K562 (cell line): ENCODE measurements around the gene EMILIN3. TPM values are rescaled to one million over a fixed set of nuclear protein-coding genes. Genes with fewer than 3 reads are reported as not detected.

ENCODE experiments used
- ARID2 ChIP-seq: fragments of 450-650 bp; IDR thresholded peaks from 2 replicates; pipeline ENCODE4 v1.6.1; 2017; ENCODE audit warnings: antibody characterized with exemption, mild to moderate bottlenecking
- ARNT ChIP-seq, 2 experiments: fragments of 450-650 bp; IDR thresholded peaks; 2 replicates each; pipeline ENCODE4 v1.6.1; 2016; ENCODE audit warnings: mild to moderate bottlenecking in 1 of 2
- CBFA2T3 ChIP-seq: fragments of 450-650 bp; IDR thresholded peaks from 2 replicates; pipeline ENCODE4 v1.6.1; 2017
- CBX8 ChIP-seq: fragments of 200-600 bp; sonication (generic); IDR thresholded peaks from 2 replicates; pipeline ENCODE4 v1.6.1; 2012; ENCODE audit warnings: borderline replicate concordance, mixed run types, low read depth, mild to moderate bottlenecking, moderate library complexity, mixed read lengths, low read length, control low read depth, inconsistent platforms; ENCODE audit not compliant: poor library complexity, severe bottlenecking; ENCODE audit errors: extremely low read depth
- CC2D1A ChIP-seq: fragments of 450-650 bp; IDR thresholded peaks from 2 replicates; pipeline ENCODE4 v1.6.1; 2017; ENCODE audit warnings: mild to moderate bottlenecking
- CHD1 ChIP-seq: fragments of 200-600 bp; sonication (generic); IDR thresholded peaks from one replicate; pipeline ENCODE4 v1.6.1; 2012; ENCODE audit warnings: mild to moderate bottlenecking, moderate library complexity, low read length, inconsistent platforms
- DNMT1 ChIP-seq: fragments of 450-650 bp; IDR thresholded peaks from 2 replicates; pipeline ENCODE4 v1.6.1; 2016; ENCODE audit warnings: antibody characterized with exemption, mild to moderate bottlenecking
- GTF2E2 ChIP-seq: fragments of 200-800 bp; sonication (Bioruptor generic); IDR thresholded peaks from 2 replicates; pipeline ENCODE4 v1.6.1; 2016; ENCODE audit warnings: missing genetic modification characterization, missing compliant biosample characterization
- HMBOX1 ChIP-seq: sonication (generic); IDR thresholded peaks from 2 replicates; pipeline ENCODE4 v1.6.1; 2016
- LARP7 ChIP-seq: fragments of 450-650 bp; IDR thresholded peaks from 2 replicates; pipeline ENCODE4 v1.6.1; 2016
- MAZ ChIP-seq, 2 experiments: fragments of 450-650 bp in 1 of 2; sonication (generic) in 1 of 2; formaldehyde crosslinking; IDR thresholded peaks in 1 of 2; conservative IDR thresholded peaks in 1 of 2; 2 replicates each; pipeline versions ENCODE4 v1.4.0 to v1.5.0; 2020; ENCODE audit warnings: mild to moderate bottlenecking in 1 of 2, missing genetic modification reagents in 1 of 2
- MCM5 ChIP-seq: fragments of 450-650 bp; IDR thresholded peaks from 2 replicates; pipeline ENCODE4 v1.6.1; 2016; ENCODE audit warnings: low read depth
- MTF1 ChIP-seq: fragments of 250-450 bp; sonication (Bioruptor Pico); IDR thresholded peaks from 2 replicates; pipeline ENCODE4 v1.9.0; 2021; ENCODE audit warnings: moderate library complexity, mild to moderate bottlenecking, inconsistent platforms, borderline replicate concordance
- PHF21A ChIP-seq: fragments of 450-650 bp; IDR thresholded peaks from 2 replicates; pipeline ENCODE4 v1.6.1; 2017; ENCODE audit warnings: low read depth, borderline replicate concordance
- RAD51 ChIP-seq: fragments of 450-650 bp; IDR thresholded peaks from 2 replicates; pipeline ENCODE4 v1.7.1; 2016; ENCODE audit warnings: low read depth, mild to moderate bottlenecking, borderline replicate concordance
- RFX7 ChIP-seq: fragments of 250-450 bp; sonication (Bioruptor Pico); IDR thresholded peaks from 2 replicates; pipeline ENCODE4 v1.5.1; 2021; ENCODE audit warnings: mild to moderate bottlenecking
- SMAD2 ChIP-seq: fragments of 150-350 bp; IDR thresholded peaks from 2 replicates; pipeline ENCODE4 v1.6.1; 2014; ENCODE audit warnings: low read depth, mild to moderate bottlenecking, low read length
- SOX6 ChIP-seq: fragments of 450-650 bp; IDR thresholded peaks from 2 replicates; pipeline ENCODE4 v1.6.1; 2014; ENCODE audit warnings: mild to moderate bottlenecking
- ZC3H11A ChIP-seq: IDR thresholded peaks from 2 replicates; pipeline ENCODE4 v1.6.1; 2012; ENCODE audit warnings: low read depth, low read length, improper control_type of control experiment
- ZHX1 ChIP-seq: fragments of 150-350 bp; conservative IDR thresholded peaks from 2 replicates; pipeline ENCODE4 v1.6.1; 2014; ENCODE audit warnings: low read length
- ZNF133 ChIP-seq: fragments of 250-450 bp; sonication (Bioruptor Pico); IDR thresholded peaks from 2 replicates; pipeline ENCODE4 v1.4.0; 2020; ENCODE audit warnings: mild to moderate bottlenecking
- ZNF175 ChIP-seq: fragments of 200-800 bp; sonication (Bioruptor generic); IDR thresholded peaks from 2 replicates; pipeline ENCODE4 v1.6.1; 2016; ENCODE audit warnings: low read depth, mild to moderate bottlenecking, missing genetic modification characterization, missing compliant biosample characterization
- ZNF24 ChIP-seq: fragments of 450-650 bp; IDR thresholded peaks from 2 replicates; pipeline ENCODE4 v1.6.1; 2016
- ZNF263 ChIP-seq: sonication (generic); formaldehyde crosslinking; IDR thresholded peaks from 2 replicates; pipeline ENCODE4 v1.8.0; 2022; ENCODE audit warnings: mild to moderate bottlenecking, missing genetic modification reagents, borderline replicate concordance
- ZNF431 ChIP-seq: sonication (generic); formaldehyde crosslinking; IDR thresholded peaks from 2 replicates; pipeline ENCODE4 v1.8.0; 2022; ENCODE audit warnings: mild to moderate bottlenecking, missing genetic modification reagents
- ZNF780A ChIP-seq: fragments of 250-450 bp; sonication (Bioruptor Pico); IDR thresholded peaks from 2 replicates; pipeline ENCODE4 v1.5.0; 2021; ENCODE audit warnings: mild to moderate bottlenecking
- polyA plus RNA-seq, 8 experiments: library from polyadenylated mRNA; depleted of rRNA in 4 of 8; stranded (reverse) in 5 of 8; unstranded in 3 of 8; fragments of >200 nt; fragmentation: Nextera tagmentation in 2 of 8; fragmentation: Illumina TruSeq in 1 of 8; extraction: Ambion mirVana in 2 of 8; extraction: Trizol in 1 of 8; gene quantifications; 2 replicates each; pipeline versions ENCODE4 v1.2.1 to v1.2.3, GENCODE V29; 2011 to 2014; ENCODE audit warnings: inconsistent platforms in 1 of 8, missing spikeins in 1 of 8
- total RNA-seq, 7 experiments: library from RNA; depleted of rRNA in 6 of 7; stranded (reverse); fragments of >200 nt in 6 of 7; fragmentation: Illumina TruSeq in 2 of 7; extraction: Trizol in 2 of 7; gene quantifications; 2 replicates each; pipeline versions ENCODE4 v1.2.1 to v1.2.3, GENCODE V29; 2011 to 2021; ENCODE audit warnings: low replicate concordance in 1 of 7
- TF ChIP-seq, protein P1 (sequence below): fragments of 450-650 bp; IDR thresholded peaks from 2 replicates; pipeline ENCODE4 v1.7.0; 2016; ENCODE audit warnings: borderline replicate concordance
- TF ChIP-seq, protein P2 (sequence below): sonication (generic); formaldehyde crosslinking; IDR thresholded peaks from 2 replicates; pipeline ENCODE4 v1.9.0; 2022; ENCODE audit warnings: mild to moderate bottlenecking, missing genetic modification reagents

EMILIN3 gene
- total and polyA plus RNA-seq, 9 of the 15 experiments (the other 6 are each of a cell fraction or from before 2014, with no cell fraction given), result 0.01 to 0.07 TPM; not detected in 7

GRCh38 chr20:41339957-41340326 is 26.7 kb downstream of the EMILIN3 start (continued):
- TF ChIP-seq, protein P1, sequence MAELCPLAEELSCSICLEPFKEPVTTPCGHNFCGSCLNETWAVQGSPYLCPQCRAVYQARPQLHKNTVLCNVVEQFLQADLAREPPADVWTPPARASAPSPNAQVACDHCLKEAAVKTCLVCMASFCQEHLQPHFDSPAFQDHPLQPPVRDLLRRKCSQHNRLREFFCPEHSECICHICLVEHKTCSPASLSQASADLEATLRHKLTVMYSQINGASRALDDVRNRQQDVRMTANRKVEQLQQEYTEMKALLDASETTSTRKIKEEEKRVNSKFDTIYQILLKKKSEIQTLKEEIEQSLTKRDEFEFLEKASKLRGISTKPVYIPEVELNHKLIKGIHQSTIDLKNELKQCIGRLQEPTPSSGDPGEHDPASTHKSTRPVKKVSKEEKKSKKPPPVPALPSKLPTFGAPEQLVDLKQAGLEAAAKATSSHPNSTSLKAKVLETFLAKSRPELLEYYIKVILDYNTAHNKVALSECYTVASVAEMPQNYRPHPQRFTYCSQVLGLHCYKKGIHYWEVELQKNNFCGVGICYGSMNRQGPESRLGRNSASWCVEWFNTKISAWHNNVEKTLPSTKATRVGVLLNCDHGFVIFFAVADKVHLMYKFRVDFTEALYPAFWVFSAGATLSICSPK, result no peak
- TF ChIP-seq CHD1, result no peak
- TF ChIP-seq ZNF431 (CRISPR knock-in tag), result no peak
- no peak for TF ChIP-seq ZNF175 (CRISPR knock-in tag)
- TF ChIP-seq PHF21A, result peak; percentile 17; the same call in 1 of the 2 replicates
- no peak for TF ChIP-seq MTF1 (CRISPR knock-in tag)
- no peak for TF ChIP-seq GTF2E2
- TF ChIP-seq CBX8, result no peak
- no peak for TF ChIP-seq ZNF263 (CRISPR knock-in tag)
- TF ChIP-seq DNMT1, result no peak
- no peak for TF ChIP-seq ZHX1
- TF ChIP-seq HMBOX1, result no peak
- no peak for TF ChIP-seq CBFA2T3
- no peak for TF ChIP-seq ZNF780A
- TF ChIP-seq SMAD2, result no peak
- peak; percentile 85 for TF ChIP-seq CC2D1A
- TF ChIP-seq SOX6, result 0 out of 2 replicates have a peak, but pooled peaks have one; percentile 9
- TF ChIP-seq ZC3H11A, result 0 out of 2 replicates have a peak, but pooled peaks have one; percentile 44
- TF ChIP-seq RFX7 (CRISPR knock-in tag), result no peak
- no peak for TF ChIP-seq MCM5
- TF ChIP-seq ARNT (IDR thresholded peaks at IDR 0.05), result no peak
- TF ChIP-seq, protein P2, sequence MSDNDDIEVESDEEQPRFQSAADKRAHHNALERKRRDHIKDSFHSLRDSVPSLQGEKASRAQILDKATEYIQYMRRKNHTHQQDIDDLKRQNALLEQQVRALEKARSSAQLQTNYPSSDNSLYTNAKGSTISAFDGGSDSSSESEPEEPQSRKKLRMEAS (CRISPR knock-in tag), result no peak
- TF ChIP-seq ZNF133, result no peak
- TF ChIP-seq ZNF24, result peak; percentile 86
- TF ChIP-seq RAD51, result no peak
- peak; percentile 96 for TF ChIP-seq ARID2
- TF ChIP-seq LARP7, result no peak
- TF ChIP-seq MAZ (CRISPR knock-in tag; conservative IDR thresholded peaks at IDR 0.05 in 1 of 2, IDR thresholded peaks at IDR 0.05 in 1 of 2), result peak in 1 of 2 experiments; percentile 65; a peak in 2 of 4 replicates
